GM10266 (cell line): ENCODE results near the gene CCDC157.

Experiments
- DNase-seq: peaks from one replicate; pipeline ENCODE4 v3.0.0; 2012; ENCODE audit errors: extremely low spot score
- CTCF ChIP-seq: IDR thresholded peaks from 2 replicates; pipeline ENCODE4 v1.5.1; 2012; ENCODE audit warnings: mild to moderate bottlenecking, low read depth; ENCODE audit not compliant: control insufficient read depth, insufficient read depth; ENCODE audit errors: missing control alignments

The CCDC157 gene

DNA sequence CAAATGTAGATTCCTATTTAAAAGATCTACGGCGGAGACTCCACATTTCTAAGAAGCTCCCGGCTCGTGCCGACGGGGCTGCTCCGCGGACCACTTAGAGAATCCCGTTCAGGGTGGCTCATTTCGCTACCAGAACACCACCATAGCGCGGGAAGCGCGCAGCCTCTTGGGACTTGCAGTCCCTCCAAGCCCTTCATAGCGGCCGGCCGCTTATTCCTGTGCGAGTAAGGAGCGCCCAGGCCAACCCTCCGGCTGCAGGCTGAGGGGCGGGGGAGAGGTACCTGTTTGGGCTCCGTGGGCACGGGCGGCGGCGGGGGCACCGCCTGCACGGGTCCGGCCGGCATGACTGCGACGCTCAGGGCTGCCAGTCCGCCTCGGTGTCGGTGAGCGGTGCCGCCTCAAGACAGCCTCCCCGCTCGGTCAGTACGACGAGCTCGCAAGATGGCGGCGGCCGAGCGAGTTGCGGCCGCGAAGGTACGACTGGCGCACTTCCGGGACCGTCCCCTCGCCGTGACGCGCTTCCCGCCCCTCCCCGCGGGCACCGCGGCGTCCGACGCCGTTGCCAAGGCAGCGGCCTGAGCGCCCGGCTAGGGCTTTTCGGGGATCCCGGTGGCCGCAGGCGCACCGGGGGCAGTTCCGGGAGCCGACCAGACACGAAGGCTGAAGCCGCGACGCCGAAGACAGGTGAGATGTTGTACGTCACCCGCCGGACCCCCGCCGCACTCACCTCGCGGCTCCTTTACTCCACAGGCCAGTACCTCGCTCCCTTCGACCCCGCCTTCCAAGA, at the start of gene CCDC157, which contains the start of gene SF3A1:
TSS of gene CCDC157 (plus strand) at position 559 of the 787 bp plus-strand sequence. CDS start 8,994 bp downstream, outside the sequence.
TSS of gene SF3A1 (minus strand) at position 446 of the 787 bp plus-strand sequence. CDS start at position 344, 102 bp downstream.
- peak; percentile 95 for DNase-seq
- TF ChIP-seq CTCF, result no peak

DNA sequence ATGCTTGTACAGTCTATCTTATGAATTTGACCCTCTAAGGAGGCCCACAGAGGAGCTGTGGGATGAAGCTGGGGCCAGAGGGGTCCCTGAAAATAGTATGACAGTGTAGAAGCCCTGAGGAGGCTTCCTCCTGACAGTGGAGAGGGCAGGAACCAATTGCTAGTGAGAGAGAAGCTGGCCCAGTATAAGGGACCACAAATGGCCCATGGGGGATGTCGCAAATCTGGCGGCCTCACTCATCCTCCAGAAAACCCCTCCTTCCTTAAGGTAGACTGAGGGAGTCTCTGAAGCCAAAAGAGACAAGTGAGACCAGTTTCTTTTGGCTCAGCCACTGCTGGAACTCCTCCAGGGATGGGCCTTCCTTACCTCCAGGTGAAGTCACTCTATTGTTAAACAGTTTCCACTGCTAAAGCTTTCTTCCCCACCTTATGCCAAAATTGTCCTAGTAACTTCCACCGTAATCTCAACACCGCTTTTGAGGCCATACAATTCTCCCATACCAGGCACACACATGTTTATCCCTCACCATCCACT, 49.7 kb upstream of the CCDC157 start:
- TF ChIP-seq CTCF, result no peak
- no peak for DNase-seq

- no peak for DNase-seq
Measured at GRCh38 chr22:30308093-30308492, 48.7 kb upstream of the CCDC157 start.

GRCh38 chr22:30308518-30309230, 48.1 kb upstream of the CCDC157 start:
- no peak for TF ChIP-seq CTCF
- peak; percentile 60 for DNase-seq

More at GRCh38 chr22:30308093-30308492, 48.7 kb upstream of the CCDC157 start:
- no peak for TF ChIP-seq CTCF

- peak; percentile 54 for DNase-seq
- no peak for TF ChIP-seq CTCF
Measured at GRCh38 chr22:30309951-30310741, 46.7 kb upstream of the CCDC157 start.

- TF ChIP-seq CTCF, result no peak
- DNase-seq, result no peak
Measured at GRCh38 chr22:30310881-30311771, 45.7 kb upstream of the CCDC157 start.
